Muscle of arm (tissue), 12 donors: ENCODE data around the gene ERI3. TPM values are rescaled to one million over a fixed set of nuclear protein-coding genes. Genes with fewer than 3 reads are reported as not detected.

Experiments used
- DNase-seq: peaks from one replicate; pipeline ENCODE4 v3.0.0-alpha.2; 2013
- polyA plus RNA-seq, 12 donors: library from polyadenylated mRNA; unstranded; fragments of 120-200 nt; gene quantifications; one replicate each; pipeline ENCODE4 v1.2.1, GENCODE V29; 2013; ENCODE audit not compliant: insufficient read length in 12 of 12

The ERI3 gene
- polyA plus RNA-seq, 12 donors: 36.6 to 76.7 (median 44.9) TPM; not detected in 1

GRCh38 chr1:44318097-44319088 is 36.7 kb downstream of the ERI3 start:
- peak; percentile 26 for DNase-seq

- no peak for DNase-seq
Observed at GRCh38 chr1:44316231-44316759, 38.8 kb downstream of the ERI3 start.

- DNase-seq: no peak
Observed at GRCh38 chr1:44315521-44315920, 39.5 kb downstream of the ERI3 start.

- DNase-seq: no peak
Observed at GRCh38 chr1:44314452-44314851, 40.6 kb downstream of the ERI3 start.

GRCh38 chr1:44313265-44313918 is 41.7 kb downstream of the ERI3 start:
- no peak for DNase-seq

GRCh38 chr1:44312399-44313196 is 42.5 kb downstream of the ERI3 start:
- DNase-seq: no peak

GRCh38 chr1:44310006-44310405 is 45.1 kb downstream of the ERI3 start:
- no peak for DNase-seq

- no peak for DNase-seq
Observed at GRCh38 chr1:44305962-44306422, 49.1 kb downstream of the ERI3 start.

- DNase-seq: no peak
Observed at GRCh38 chr1:44303532-44303931, 51.5 kb downstream of the ERI3 start.

- no peak for DNase-seq
Observed at GRCh38 chr1:44302541-44302940, 52.5 kb downstream of the ERI3 start.

GRCh38 chr1:44301442-44301841 is 53.6 kb downstream of the ERI3 start:
- no peak for DNase-seq

GRCh38 chr1:44300852-44301251 is 54.2 kb downstream of the ERI3 start:
- no peak for DNase-seq

- no peak for DNase-seq
Observed at GRCh38 chr1:44297695-44298400, 57.2 kb downstream of the ERI3 start.

- no peak for DNase-seq
Observed at GRCh38 chr1:44296806-44297205, 58.3 kb downstream of the ERI3 start.

GRCh38 chr1:44296086-44296485 is 59.0 kb downstream of the ERI3 start:
- no peak for DNase-seq

- DNase-seq: peak; percentile 31
Observed at GRCh38 chr1:44294588-44295007, 60.5 kb downstream of the ERI3 start.

- no peak for DNase-seq
Observed at GRCh38 chr1:44293761-44294315, 61.2 kb downstream of the ERI3 start.

GRCh38 chr1:44292651-44293050 is 62.4 kb downstream of the ERI3 start:
- no peak for DNase-seq

- DNase-seq: no peak
Observed at GRCh38 chr1:44290250-44291094, 64.6 kb downstream of the ERI3 start.

- no peak for DNase-seq
Observed at GRCh38 chr1:44289530-44289929, 65.5 kb downstream of the ERI3 start.
